ENCODE data around the gene TLE6. TPM values are rescaled to one million over a fixed set of nuclear protein-coding genes. Genes with fewer than 3 reads are reported as not detected.

Gene TLE6
- total RNA-seq, 1 donor, result 0.27 TPM

Other genes with a start within 250 kb of the TLE6 start
- 228 TPM for gene SLC39A3, start 237.5 kb upstream of the TLE6 start, total RNA-seq
- 50.6 TPM for gene SGTA, start 194.3 kb upstream of the TLE6 start, total RNA-seq
- 102 TPM for gene THOP1, start 192.1 kb upstream of the TLE6 start, total RNA-seq
- 4.8 TPM for gene ZNF554, start 157.7 kb upstream of the TLE6 start, total RNA-seq
- gene ZNF555, start 136.1 kb upstream of the TLE6 start, total RNA-seq, result 5.9 TPM
- gene ZNF556, start 110.2 kb upstream of the TLE6 start, total RNA-seq, result not detected
- gene ZNF57, start 76.6 kb upstream of the TLE6 start, total RNA-seq, result 3.5 TPM
- gene ZNF77, start 32.6 kb upstream of the TLE6 start, total RNA-seq, result 3.8 TPM
- gene TLE2, start 51.7 kb downstream of the TLE6 start, total RNA-seq, result 0.27 TPM
- 304 TPM for gene TLE5, start 84.9 kb downstream of the TLE6 start, total RNA-seq
- 18.6 TPM for gene GNA11, start 116.8 kb downstream of the TLE6 start, total RNA-seq
- gene GNA15, start 158.5 kb downstream of the TLE6 start, total RNA-seq, result 258 TPM
- gene S1PR4, start 201.2 kb downstream of the TLE6 start, total RNA-seq, result 331 TPM
- gene NCLN, start 208.4 kb downstream of the TLE6 start, total RNA-seq, result 53.9 TPM
- under 0.01 TPM for gene CELF5, start 247.1 kb downstream of the TLE6 start, total RNA-seq

Data from hematopoietic multipotent progenitor cell (in vitro differentiated cells).